H9 (cell line): ENCODE measurements around the gene NONO. TPM values are rescaled to one million over a fixed set of nuclear protein-coding genes. Genes with fewer than 3 reads are reported as not detected.

Experiments used
- DNase-seq: peaks from one replicate; pipeline ENCODE4 v3.0.0-alpha.2; 2017
- H2AFZ ChIP-seq: one replicate; pipeline ENCODE4 v1.6.1; 2013; ENCODE audit warnings: mild to moderate bottlenecking, low read length, control low read depth, moderate library complexity
- H2AK5ac ChIP-seq: 2 replicates; pipeline ENCODE4 v1.6.1; 2013; ENCODE audit warnings: low read length, control low read depth, mixed read lengths; ENCODE audit not compliant: insufficient read length
- H2BK120ac ChIP-seq: one replicate; pipeline ENCODE4 v1.6.1; 2013; ENCODE audit warnings: low read depth, mild to moderate bottlenecking, low read length, control low read depth, inconsistent platforms; ENCODE audit not compliant: poor library complexity, severe bottlenecking
- H2BK12ac ChIP-seq: 2 replicates; pipeline ENCODE4 v1.6.1; 2013; ENCODE audit warnings: low read length, control low read depth, mixed read lengths, low read depth; ENCODE audit not compliant: insufficient read length
- H2BK15ac ChIP-seq: 2 replicates; pipeline ENCODE4 v1.6.1; 2013; ENCODE audit warnings: low read depth, low read length, control low read depth
- H2BK20ac ChIP-seq: one replicate; pipeline ENCODE4 v1.6.1; 2013; ENCODE audit warnings: low read depth, mild to moderate bottlenecking, low read length, control low read depth, inconsistent platforms; ENCODE audit not compliant: poor library complexity, severe bottlenecking
- H2BK5ac ChIP-seq: 2 replicates; pipeline ENCODE4 v1.6.1; 2013; ENCODE audit warnings: low read length, control low read depth, mixed read lengths; ENCODE audit not compliant: insufficient read length
- H3K14ac ChIP-seq: 2 replicates; pipeline ENCODE4 v1.6.1; 2013; ENCODE audit warnings: low read length, control low read depth; ENCODE audit not compliant: insufficient read depth
- H3K18ac ChIP-seq: 2 replicates; pipeline ENCODE4 v1.6.1; 2013; ENCODE audit warnings: low read depth, mild to moderate bottlenecking, mixed read lengths, low read length, control low read depth; ENCODE audit not compliant: insufficient read length
- H3K23ac ChIP-seq: 2 replicates; pipeline ENCODE4 v1.6.1; 2013; ENCODE audit warnings: low read length, control low read depth, mixed read lengths, low read depth; ENCODE audit not compliant: insufficient read length
- H3K23me2 ChIP-seq: 2 replicates; pipeline ENCODE4 v1.6.1; 2013; ENCODE audit warnings: low read depth, mild to moderate bottlenecking, mixed read lengths, low read length, control low read depth; ENCODE audit not compliant: insufficient read length, poor library complexity, severe bottlenecking
- H3K27ac ChIP-seq: 2 replicates; pipeline ENCODE4 v1.5.1; 2013; ENCODE audit warnings: low read length, control low read depth, mixed read lengths, low read depth; ENCODE audit not compliant: insufficient read length
- H3K27me3 ChIP-seq: 2 replicates; pipeline ENCODE4 v1.6.1; 2013; ENCODE audit warnings: low read length, control low read depth, inconsistent platforms; ENCODE audit not compliant: insufficient read depth
- H3K4ac ChIP-seq: 2 replicates; pipeline ENCODE4 v1.6.1; 2013; ENCODE audit warnings: low read depth, mild to moderate bottlenecking, control low read depth, inconsistent platforms, low read length, moderate library complexity
- H3K4me1 ChIP-seq: 2 replicates; pipeline ENCODE4 v1.6.1; 2013; ENCODE audit warnings: low read length, control low read depth, inconsistent platforms; ENCODE audit not compliant: insufficient read depth
- H3K4me2 ChIP-seq: 2 replicates; pipeline ENCODE4 v1.6.1; 2013; ENCODE audit warnings: low read length, control low read depth, mixed read lengths; ENCODE audit not compliant: insufficient read length, insufficient read depth
- H3K56ac ChIP-seq: 2 replicates; pipeline ENCODE4 v1.6.1; 2013; ENCODE audit warnings: low read depth, mild to moderate bottlenecking, mixed read lengths, low read length, control low read depth; ENCODE audit not compliant: insufficient read length
- H3K79me1 ChIP-seq: 2 replicates; pipeline ENCODE4 v1.6.1; 2013; ENCODE audit warnings: low read depth, mild to moderate bottlenecking, moderate library complexity, low read length, control low read depth, inconsistent platforms; ENCODE audit not compliant: insufficient read depth, poor library complexity, severe bottlenecking
- H3K79me2 ChIP-seq: 2 replicates; pipeline ENCODE4 v1.6.1; 2013; ENCODE audit warnings: low read length, control low read depth, inconsistent platforms; ENCODE audit not compliant: insufficient read depth
- H3K9ac ChIP-seq: 2 replicates; pipeline ENCODE4 v1.6.1; 2013; ENCODE audit warnings: low read length, control low read depth, mixed read lengths; ENCODE audit not compliant: insufficient read length; ENCODE audit errors: extremely low read depth
- H3K9me3 ChIP-seq: one replicate; pipeline ENCODE4 v1.6.1; 2013; ENCODE audit warnings: low read depth, low read length, inconsistent platforms; ENCODE audit not compliant: control insufficient read depth
- H3T11ph ChIP-seq: one replicate; pipeline ENCODE4 v1.6.1; 2013; ENCODE audit warnings: mild to moderate bottlenecking, low read length, control low read depth, inconsistent platforms
- H4K20me1 ChIP-seq: one replicate; pipeline ENCODE4 v1.6.1; 2013; ENCODE audit not compliant: control insufficient read depth, insufficient read length, insufficient read depth
- H4K5ac ChIP-seq: 2 replicates; pipeline ENCODE4 v1.6.1; 2013; ENCODE audit warnings: low read depth, mild to moderate bottlenecking, mixed read lengths, low read length, control low read depth; ENCODE audit not compliant: insufficient read length
- H4K8ac ChIP-seq: replicated peaks from 2 replicates; pipeline ENCODE4 v1.6.1; 2013; ENCODE audit warnings: low read length, control low read depth, mixed read lengths, low read depth; ENCODE audit not compliant: insufficient read length
- H4K91ac ChIP-seq: 2 replicates; pipeline ENCODE4 v1.6.1; 2013; ENCODE audit warnings: low read depth, mild to moderate bottlenecking, moderate library complexity, mixed read lengths, low read length, control low read depth; ENCODE audit not compliant: insufficient read length
- H3K27ac Mint-ChIP-seq, 3 experiments: 2 replicates in 2 of 3; 3 replicates in 1 of 3; pipeline ENCODE4 v1.8.0; 2020 to 2021; ENCODE audit warnings: mixed read lengths in 3 of 3, mild to moderate bottlenecking in 1 of 3, moderate library complexity in 1 of 3
- H3K27me3 Mint-ChIP-seq: 2 replicates; pipeline ENCODE4 v1.8.0; 2021; ENCODE audit warnings: low read depth, mild to moderate bottlenecking, moderate library complexity, mixed read lengths
- H3K36me3 Mint-ChIP-seq, 3 experiments: 2 replicates in 2 of 3; 3 replicates in 1 of 3; pipeline ENCODE4 v1.8.0; 2020 to 2021; ENCODE audit warnings: low read depth in 3 of 3, mixed read lengths in 3 of 3; ENCODE audit not compliant: insufficient read depth in 1 of 3
- H3K4me1 Mint-ChIP-seq, 2 experiments: 2 replicates each; pipeline ENCODE4 v1.8.0; 2020; ENCODE audit warnings: mixed read lengths in 2 of 2
- H3K4me3 Mint-ChIP-seq, 2 experiments: 2 replicates in 1 of 2; 3 replicates in 1 of 2; pipeline ENCODE4 v1.8.0; 2020 to 2021; ENCODE audit warnings: mild to moderate bottlenecking in 2 of 2, mixed read lengths in 2 of 2, moderate library complexity in 1 of 2
- H3K9me3 Mint-ChIP-seq, 2 experiments: 2 replicates in 1 of 2; 3 replicates in 1 of 2; pipeline ENCODE4 v1.8.0; 2020; ENCODE audit warnings: mild to moderate bottlenecking in 2 of 2, mixed read lengths in 2 of 2, moderate library complexity in 1 of 2
- CTCF ChIP-seq: fragments of 200-600 bp; sonication (generic); conservative IDR thresholded peaks from 3 replicates; pipeline ENCODE4 v1.8.0; 2021; ENCODE audit warnings: antibody characterized with exemption, mild to moderate bottlenecking
- WGBS: extraction: QIAGEN DNeasy Blood & Tissue Kit; methylation state at CpG from one replicate; pipeline ENCODE4 v1.1.7; 2013; ENCODE audit warnings: missing lambda C conversion rate, low lambda C conversion rate, mixed read lengths; ENCODE audit not compliant: insufficient read length; ENCODE audit errors: extremely low coverage; 5-methylcytosine and 5-hydroxymethylcytosine counted together
- total RNA-seq: library from RNA; stranded (reverse); gene quantifications from 2 replicates; pipeline ENCODE4 v1.2.1, GENCODE V29; 2021

The NONO gene
- total RNA-seq, 1 experiment from 2014 or later = 703 TPM

DNA sequence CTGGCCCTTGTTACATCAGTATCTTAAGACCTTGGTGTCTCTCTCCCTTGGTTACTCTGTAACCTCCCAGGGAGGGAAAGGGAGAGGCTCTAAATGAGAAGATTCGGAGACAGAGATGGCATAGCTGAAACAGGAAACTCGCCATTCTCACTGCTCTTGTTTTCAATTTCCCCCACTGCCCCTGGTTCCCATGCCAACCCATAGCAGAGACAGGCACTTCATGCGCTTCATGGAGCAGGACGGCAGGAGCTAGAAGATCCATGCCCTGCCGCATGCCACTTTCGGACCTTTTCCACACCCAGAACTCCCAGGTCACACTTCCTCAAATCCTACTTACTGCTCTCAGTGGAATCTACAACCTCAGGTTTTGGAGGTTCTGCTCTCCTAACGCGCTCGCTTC lies 32.6 kb upstream of the NONO start:
- H4K5ac ChIP-seq = no peak overlapping the region
- no peak overlapping the region for H2BK5ac ChIP-seq
- no peak overlapping the region for H3K27ac ChIP-seq
- peak overlapping the region in 1 of 3 experiments; percentile 24; a peak in 1 of 7 replicates for H3K27ac Mint-ChIP-seq
- no peak overlapping the region for H3K14ac ChIP-seq
- H3K18ac ChIP-seq = no peak overlapping the region
- no peak overlapping the region for H3K4me2 ChIP-seq
- peaks cover 8 to 19% of the 10 kb centered on the region in 2 experiments for H3K4me1 Mint-ChIP-seq
- H3K27me3 Mint-ChIP-seq = no peaks in the 10 kb centered on the region
- no peak overlapping the region for H3K56ac ChIP-seq
- peaks cover 2% of the 10 kb centered on the region; the same call in 1 of the 2 replicates for H3K79me2 ChIP-seq
- H3K9me3 ChIP-seq = peaks cover 25% of the 10 kb centered on the region
- peaks cover 14% of the 10 kb centered on the region for H3K23me2 ChIP-seq
- no CpG with 5 or more reads among the region's 9 CpGs for WGBS
- H2BK20ac ChIP-seq = no peak overlapping the region
- no peak overlapping the region for H2AFZ ChIP-seq
- no peaks in the 10 kb centered on the region for H3K27me3 ChIP-seq
- no peak overlapping the region for H3K23ac ChIP-seq
- no peak overlapping the region for H2BK12ac ChIP-seq
- H4K20me1 ChIP-seq = no peaks in the 10 kb centered on the region
- H2AK5ac ChIP-seq = no peak overlapping the region
- no peak for TF ChIP-seq CTCF
- H3K4me1 ChIP-seq = no peaks in the 10 kb centered on the region
- H3K9me3 Mint-ChIP-seq = peaks cover 80 to 84% of the 10 kb centered on the region in 2 experiments
- H3K4me3 Mint-ChIP-seq = 0 out of 5 replicates have a peak overlapping the region, but pooled peaks of 1 of the 2 experiments have one; percentile 3
- peaks cover 42 to 61% (median 52%) of the 10 kb centered on the region in 3 experiments for H3K36me3 Mint-ChIP-seq
- no peak overlapping the region for H3K9ac ChIP-seq
- H2BK15ac ChIP-seq = no peak overlapping the region
- H3K79me1 ChIP-seq = no peaks in the 10 kb centered on the region
- no peak overlapping the region for H3T11ph ChIP-seq
- no peak overlapping the region for H3K4ac ChIP-seq
- H4K8ac ChIP-seq = no peak overlapping the region
- no peak overlapping the region for H4K91ac ChIP-seq
- no peak for DNase-seq
- H2BK120ac ChIP-seq = no peak overlapping the region
